ENCODE data around the gene SNTG2.

The SNTG2 gene

DNA sequence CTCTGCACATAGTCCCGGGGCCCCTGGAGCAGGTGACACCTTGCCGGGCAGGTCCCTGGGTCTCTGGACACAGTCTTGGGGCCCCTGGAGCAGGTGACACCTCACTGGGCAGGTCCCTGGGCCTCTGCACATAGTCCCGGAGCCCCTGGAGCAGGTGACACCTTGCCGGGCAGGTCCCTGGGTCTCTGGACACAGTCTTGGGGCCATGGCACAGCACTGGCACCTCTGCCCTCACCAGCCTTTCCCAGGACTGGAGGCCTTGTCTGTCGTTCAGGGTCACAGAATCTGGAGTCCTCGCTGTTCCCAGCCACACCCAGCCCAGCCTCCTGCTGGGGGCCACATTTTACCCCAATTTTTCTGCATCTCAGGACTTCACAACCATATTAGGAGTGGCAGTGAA is 464.9 kb downstream of the SNTG2 start:
- TF ChIP-seq, protein P1, sequence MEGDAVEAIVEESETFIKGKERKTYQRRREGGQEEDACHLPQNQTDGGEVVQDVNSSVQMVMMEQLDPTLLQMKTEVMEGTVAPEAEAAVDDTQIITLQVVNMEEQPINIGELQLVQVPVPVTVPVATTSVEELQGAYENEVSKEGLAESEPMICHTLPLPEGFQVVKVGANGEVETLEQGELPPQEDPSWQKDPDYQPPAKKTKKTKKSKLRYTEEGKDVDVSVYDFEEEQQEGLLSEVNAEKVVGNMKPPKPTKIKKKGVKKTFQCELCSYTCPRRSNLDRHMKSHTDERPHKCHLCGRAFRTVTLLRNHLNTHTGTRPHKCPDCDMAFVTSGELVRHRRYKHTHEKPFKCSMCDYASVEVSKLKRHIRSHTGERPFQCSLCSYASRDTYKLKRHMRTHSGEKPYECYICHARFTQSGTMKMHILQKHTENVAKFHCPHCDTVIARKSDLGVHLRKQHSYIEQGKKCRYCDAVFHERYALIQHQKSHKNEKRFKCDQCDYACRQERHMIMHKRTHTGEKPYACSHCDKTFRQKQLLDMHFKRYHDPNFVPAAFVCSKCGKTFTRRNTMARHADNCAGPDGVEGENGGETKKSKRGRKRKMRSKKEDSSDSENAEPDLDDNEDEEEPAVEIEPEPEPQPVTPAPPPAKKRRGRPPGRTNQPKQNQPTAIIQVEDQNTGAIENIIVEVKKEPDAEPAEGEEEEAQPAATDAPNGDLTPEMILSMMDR (IDR thresholded peaks at IDR 0.05; ENCODE audit: insufficient read depth, low read depth, low read length, missing control alignments): no peak
- no peak overlapping the region for H3K4me3 ChIP-seq (ENCODE audit: low read length)
- DNase-seq (ENCODE audit: low read depth): no peak

Measured in epithelial cell of esophagus (primary cell).